GM12891 (cell line): Measurements from ENCODE around the gene THSD4.

ENCODE experiments used
- POLR2A ChIP-seq: IDR thresholded peaks from 2 replicates; pipeline ENCODE4 v1.6.1; 2011; ENCODE audit warnings: low read depth, low read length, control low read depth
- POLR2AphosphoS5 ChIP-seq: IDR thresholded peaks from 2 replicates; pipeline ENCODE4 v1.6.1; 2011; ENCODE audit warnings: low read depth, low read length, control low read depth

GRCh38 chr15:71647487-71647808 is 532.2 kb downstream of the THSD4 start:
- TF ChIP-seq POLR2AphosphoS5: no peak
- no peak for TF ChIP-seq POLR2A
